IgD-negative memory B cell (primary cell): ENCODE data around the gene EREG. TPM values are rescaled to one million over a fixed set of nuclear protein-coding genes. Genes with fewer than 3 reads are reported as not detected.
"Not testable (repeated sequence)": the region's sequence is repeated elsewhere in the genome, so short reads cannot be mapped to it uniquely, and the experiment has no call there.

Experiments
- H3K27ac Mint-ChIP-seq, 3 donors: one replicate each; pipeline ENCODE4 v1.8.0; 2020 to 2022; ENCODE audit warnings: mild to moderate bottlenecking in 3 of 3, mixed read lengths in 3 of 3, moderate library complexity in 1 of 3
- H3K27me3 Mint-ChIP-seq: one replicate; pipeline ENCODE4 v1.8.0; 2021; ENCODE audit warnings: mixed read lengths
- H3K36me3 Mint-ChIP-seq: one replicate; pipeline ENCODE4 v1.8.0; 2020; ENCODE audit warnings: mild to moderate bottlenecking, mixed read lengths
- H3K4me1 Mint-ChIP-seq, 3 donors: one replicate each; pipeline ENCODE4 v1.8.0; 2020 to 2022; ENCODE audit warnings: mixed read lengths in 3 of 3, mild to moderate bottlenecking in 1 of 3
- H3K4me3 Mint-ChIP-seq, 4 donors: one replicate each; pipeline ENCODE4 v1.8.0; 2020 to 2022; ENCODE audit warnings: mild to moderate bottlenecking in 4 of 4, mixed read lengths in 4 of 4, moderate library complexity in 3 of 4
- H3K9me3 Mint-ChIP-seq, 3 donors: one replicate each; pipeline ENCODE4 v1.8.0; 2020 to 2021; ENCODE audit warnings: mixed read lengths in 3 of 3, mild to moderate bottlenecking in 1 of 3
- polyA plus RNA-seq: library from polyadenylated mRNA; unstranded; fragments of 300-500 nt; fragmentation: Illumina TruSeq; gene quantifications from one replicate; pipeline ENCODE4 v1.2.3, GENCODE V29; 2021

EREG gene
- polyA plus RNA-seq, 1 donor from 2014 or later, result not detected

DNA sequence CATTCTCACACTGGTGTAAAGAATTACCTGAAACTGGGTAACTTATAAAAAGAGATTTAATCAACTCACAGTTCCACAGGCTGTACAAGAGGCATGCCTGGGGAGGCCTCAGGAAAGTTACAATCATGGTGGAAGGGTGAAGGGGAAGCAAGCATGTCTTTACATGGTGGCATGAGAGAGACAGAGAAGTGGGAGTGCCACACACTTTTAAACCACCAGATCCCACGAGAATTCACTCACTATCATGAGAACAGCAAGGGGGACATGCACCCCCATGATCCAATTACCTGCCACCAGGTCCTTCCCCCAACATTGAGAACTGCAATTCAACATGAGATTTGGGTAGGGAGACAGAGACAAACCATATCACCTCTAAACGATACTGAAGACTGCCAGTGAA, 33.7 kb upstream of the EREG start:
- H3K9me3 Mint-ChIP-seq, result peaks cover 0 to 4% (median 0%) of the 10 kb centered on the region in 3 donors
- no peak overlapping the region for H3K27ac Mint-ChIP-seq
- H3K4me1 Mint-ChIP-seq, result peaks cover 0 to 6% (median 6%) of the 10 kb centered on the region in 3 donors
- H3K4me3 Mint-ChIP-seq, result no peak overlapping the region
- peaks cover 2% of the 10 kb centered on the region for H3K36me3 Mint-ChIP-seq
- peaks cover 11% of the 10 kb centered on the region for H3K27me3 Mint-ChIP-seq

DNA sequence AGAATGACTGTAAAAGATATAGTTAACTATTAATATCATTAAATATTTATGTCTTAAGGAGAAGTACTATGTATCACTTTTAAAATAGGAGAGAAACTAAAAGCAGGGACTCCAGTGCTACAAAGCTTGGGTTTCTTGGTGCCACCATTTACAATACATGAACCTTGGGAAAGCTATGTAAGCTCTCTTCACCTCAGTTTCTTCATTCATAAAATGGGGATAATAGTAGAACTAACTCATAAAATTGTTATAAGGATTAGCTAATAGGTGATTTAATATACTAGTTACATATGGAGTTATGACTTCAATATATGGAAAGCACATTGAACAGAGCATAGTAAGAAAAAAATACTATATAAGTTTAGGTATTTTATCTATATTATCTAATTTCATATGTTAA, 33.0 kb upstream of the EREG start:
- H3K4me3 Mint-ChIP-seq, result no peak overlapping the region
- peaks cover 11% of the 10 kb centered on the region for H3K27me3 Mint-ChIP-seq
- H3K4me1 Mint-ChIP-seq, result peaks cover 0 to 6% (median 6%) of the 10 kb centered on the region in 3 donors
- peaks cover 2% of the 10 kb centered on the region for H3K36me3 Mint-ChIP-seq
- no peak overlapping the region for H3K27ac Mint-ChIP-seq
- H3K9me3 Mint-ChIP-seq, result peaks cover 0 to 4% (median 0%) of the 10 kb centered on the region in 3 donors

DNA sequence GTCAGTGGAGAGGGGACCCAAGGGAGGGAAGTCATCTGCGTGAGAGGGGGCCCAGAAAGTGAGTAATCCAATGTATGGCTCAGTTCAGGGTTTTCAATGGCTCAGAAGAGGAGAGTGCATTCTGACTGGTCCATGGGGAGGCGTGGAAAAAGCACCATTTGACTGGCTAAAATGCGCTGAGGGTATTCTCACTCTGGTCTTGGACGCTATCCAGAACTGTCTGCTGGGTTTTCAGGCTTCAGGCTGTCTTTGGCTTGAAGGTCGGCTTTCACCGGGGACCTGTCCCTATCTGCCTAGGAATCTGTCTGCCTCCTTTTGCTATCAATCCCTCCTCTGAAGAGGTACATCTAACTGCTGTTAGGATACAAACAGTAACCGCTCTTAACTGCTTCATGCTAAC, 30.3 kb upstream of the EREG start:
- Mint-ChIP-seq H3K4me3 (no peak overlapping the region), H3K36me3 (peaks cover 2% of the 10 kb centered on the region), H3K4me1 (peaks cover 0 to 6% (median 6%) of the 10 kb centered on the region in 3 donors), H3K27ac (peak overlapping the region in 1 of 3 donors; percentile 68), H3K9me3 (no peaks in the 10 kb centered on the region), H3K27me3 (peaks cover 3% of the 10 kb centered on the region)

DNA sequence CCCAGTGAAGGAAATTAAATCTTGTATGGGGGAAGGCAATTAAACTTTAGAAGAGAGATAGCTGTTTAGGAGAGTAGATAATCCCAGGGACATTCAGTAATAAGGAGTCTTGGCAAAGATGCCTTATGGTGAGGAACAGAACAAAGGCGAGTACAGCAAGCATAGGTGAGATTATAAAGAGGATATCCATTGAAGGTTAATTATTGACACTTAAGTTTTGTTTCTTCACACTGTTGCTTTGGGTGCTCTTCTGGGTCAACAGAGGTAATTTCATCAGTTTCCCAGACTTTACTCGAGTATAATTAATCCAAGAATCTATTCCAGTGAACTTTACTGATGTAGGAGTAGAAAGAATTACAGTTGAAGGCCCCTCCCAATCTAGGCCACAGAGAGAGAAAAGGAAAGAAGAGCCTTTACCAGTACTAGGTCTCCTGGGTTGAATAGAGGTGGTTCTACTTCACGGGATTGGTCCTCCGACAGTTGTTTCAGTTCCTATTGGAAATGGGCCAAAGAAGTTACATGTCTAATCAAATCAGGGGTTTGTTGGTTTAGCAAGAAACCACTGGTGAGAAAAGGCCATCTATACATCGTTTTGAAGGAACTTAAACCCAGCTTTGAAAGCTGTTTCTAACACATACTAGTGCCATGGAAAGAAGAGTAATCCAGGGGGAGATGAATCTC, 29.5 kb upstream of the EREG start:
- Mint-ChIP-seq H3K9me3 (peaks cover 3 to 5% (median 4%) of the 10 kb centered on the region in 3 donors), H3K27me3 (peaks cover 1% of the 10 kb centered on the region), H3K4me1 (peaks cover 0 to 6% (median 6%) of the 10 kb centered on the region in 3 donors), H3K36me3 (peaks cover 2% of the 10 kb centered on the region), H3K4me3 (no peak overlapping the region), H3K27ac (no peak overlapping the region)

DNA sequence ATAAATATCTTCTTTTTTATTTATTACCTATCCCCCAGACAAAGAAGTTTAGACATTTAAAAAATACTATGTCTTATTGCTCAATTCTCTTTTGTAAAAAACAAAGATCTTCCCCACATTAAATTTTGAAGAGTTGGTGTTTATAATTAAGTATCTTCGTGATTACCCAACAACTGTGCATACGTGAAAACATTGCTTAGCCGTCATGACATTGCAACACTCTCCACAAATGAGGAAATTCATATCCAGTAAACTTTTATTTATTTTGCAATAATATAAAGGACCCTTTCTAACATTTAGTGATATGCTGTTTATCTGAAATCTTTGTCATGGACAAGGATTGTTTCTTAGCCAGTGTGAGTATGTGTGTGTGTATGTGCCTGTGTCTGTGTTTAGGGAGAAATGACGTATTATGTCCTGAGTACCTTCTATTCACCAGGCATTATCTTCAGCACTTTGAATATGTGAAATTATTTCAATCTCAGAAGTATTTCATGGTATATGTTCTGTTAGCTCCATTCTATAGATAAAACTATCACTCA, 26.1 kb upstream of the EREG start:
- H3K4me1 Mint-ChIP-seq, result peaks cover 0 to 6% (median 6%) of the 10 kb centered on the region in 3 donors
- no peak overlapping the region for H3K4me3 Mint-ChIP-seq
- no peak overlapping the region for H3K27ac Mint-ChIP-seq
- H3K9me3 Mint-ChIP-seq, result peaks cover 4 to 21% (median 11%) of the 10 kb centered on the region in 3 donors
- peaks cover 2% of the 10 kb centered on the region for H3K36me3 Mint-ChIP-seq
- H3K27me3 Mint-ChIP-seq, result peaks cover 6% of the 10 kb centered on the region

DNA sequence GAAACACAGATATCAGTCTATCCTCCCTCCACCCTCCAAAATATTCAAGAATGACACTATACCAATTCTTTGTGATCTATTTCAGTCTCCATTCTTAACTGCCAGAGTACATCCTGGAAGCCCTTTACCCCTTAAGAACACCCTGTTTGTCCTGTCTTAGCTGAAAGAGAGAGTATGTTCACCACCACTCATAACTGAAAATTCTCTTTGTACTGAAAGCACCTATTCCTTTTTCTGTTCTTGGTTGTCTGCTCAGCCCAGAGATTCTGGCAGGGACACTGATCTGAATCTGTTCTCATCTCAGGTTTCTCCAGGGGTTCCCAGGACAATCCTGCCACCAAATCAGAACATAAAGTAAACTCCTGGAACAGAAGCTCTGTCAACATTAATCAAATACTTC, 25.4 kb upstream of the EREG start:
- H3K9me3 Mint-ChIP-seq, result peaks cover 4 to 22% (median 13%) of the 10 kb centered on the region in 3 donors
- no peak overlapping the region for H3K27ac Mint-ChIP-seq
- H3K27me3 Mint-ChIP-seq, result peaks cover 6% of the 10 kb centered on the region
- no peaks in the 10 kb centered on the region for H3K36me3 Mint-ChIP-seq
- peaks cover 0 to 6% (median 6%) of the 10 kb centered on the region in 3 donors for H3K4me1 Mint-ChIP-seq
- H3K4me3 Mint-ChIP-seq, result no peak overlapping the region

DNA sequence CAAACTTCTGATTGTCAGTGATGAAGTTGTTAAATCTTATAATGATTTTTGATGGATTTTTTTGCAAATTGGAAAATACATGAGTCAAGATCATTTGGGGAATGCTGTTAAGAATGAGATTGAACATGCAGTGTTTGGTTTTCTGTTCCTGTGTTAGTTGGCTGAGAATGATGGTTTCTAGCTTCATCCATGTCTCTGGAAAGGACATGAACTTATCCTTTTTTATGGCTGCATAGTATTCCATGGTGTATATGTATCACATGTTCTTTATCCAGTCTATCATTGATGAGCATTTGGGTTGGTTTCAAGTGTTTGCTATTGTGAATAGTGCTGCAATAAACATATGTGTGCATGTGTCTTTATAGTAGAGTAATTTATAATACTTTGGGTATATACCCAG, 24.5 kb upstream of the EREG start:
- H3K27ac Mint-ChIP-seq, H3K27me3 Mint-ChIP-seq, H3K4me1 Mint-ChIP-seq, H3K36me3 Mint-ChIP-seq, H3K4me3 Mint-ChIP-seq: not testable (repeated sequence)
- peaks cover 4 to 28% (median 20%) of the 10 kb centered on the region in 3 donors for H3K9me3 Mint-ChIP-seq

DNA sequence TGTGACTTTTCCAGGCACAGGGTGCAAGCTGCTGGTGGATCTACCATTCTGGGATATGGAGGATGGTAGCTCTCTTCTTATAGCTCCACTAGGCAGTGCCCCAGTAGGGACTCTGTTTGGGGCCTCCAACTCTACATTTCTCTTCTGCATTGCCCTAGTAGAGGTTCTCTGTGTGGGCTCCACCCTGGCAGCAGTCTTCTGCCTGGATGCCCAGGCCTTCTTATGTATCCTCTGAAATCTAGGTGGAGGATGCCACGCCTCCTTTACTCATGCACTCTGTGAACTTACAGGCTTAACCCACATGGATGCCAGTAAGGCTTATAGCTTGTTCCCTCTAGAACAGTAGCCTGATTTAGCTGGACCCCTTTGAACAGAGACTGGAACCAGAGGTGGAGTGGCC, 20.9 kb upstream of the EREG start:
- H3K4me1 Mint-ChIP-seq, result no peaks in the 10 kb centered on the region
- peaks cover 4 to 29% (median 21%) of the 10 kb centered on the region in 3 donors for H3K9me3 Mint-ChIP-seq
- no peak overlapping the region for H3K27ac Mint-ChIP-seq
- H3K4me3 Mint-ChIP-seq, result no peak overlapping the region
- H3K27me3 Mint-ChIP-seq, result peaks cover 10% of the 10 kb centered on the region
- H3K36me3 Mint-ChIP-seq, result no peaks in the 10 kb centered on the region

DNA sequence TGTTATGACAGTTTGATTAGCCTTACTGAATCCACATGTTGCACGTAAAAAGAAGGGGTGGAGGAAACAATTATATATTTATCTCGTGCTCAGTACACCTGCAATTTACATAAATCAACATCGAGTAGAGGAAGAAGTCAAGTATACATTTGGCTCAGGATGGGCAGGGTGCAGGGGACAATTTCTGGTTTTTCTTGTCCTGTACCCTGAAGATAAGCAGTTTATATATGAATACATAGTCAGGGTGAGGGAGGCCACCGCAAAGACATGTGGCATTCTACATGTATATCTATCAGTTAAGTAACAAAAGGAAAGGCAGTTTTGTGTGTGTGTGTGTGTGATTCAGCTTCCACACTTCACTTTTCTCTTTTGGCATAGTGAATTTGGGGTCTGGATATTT, 11.1 kb upstream of the EREG start:
- H3K9me3 Mint-ChIP-seq, result no peaks in the 10 kb centered on the region
- no peaks in the 10 kb centered on the region for H3K36me3 Mint-ChIP-seq
- no peaks in the 10 kb centered on the region for H3K4me1 Mint-ChIP-seq
- no peak overlapping the region for H3K27ac Mint-ChIP-seq
- H3K27me3 Mint-ChIP-seq, result peaks cover 7% of the 10 kb centered on the region
- no peak overlapping the region for H3K4me3 Mint-ChIP-seq

DNA sequence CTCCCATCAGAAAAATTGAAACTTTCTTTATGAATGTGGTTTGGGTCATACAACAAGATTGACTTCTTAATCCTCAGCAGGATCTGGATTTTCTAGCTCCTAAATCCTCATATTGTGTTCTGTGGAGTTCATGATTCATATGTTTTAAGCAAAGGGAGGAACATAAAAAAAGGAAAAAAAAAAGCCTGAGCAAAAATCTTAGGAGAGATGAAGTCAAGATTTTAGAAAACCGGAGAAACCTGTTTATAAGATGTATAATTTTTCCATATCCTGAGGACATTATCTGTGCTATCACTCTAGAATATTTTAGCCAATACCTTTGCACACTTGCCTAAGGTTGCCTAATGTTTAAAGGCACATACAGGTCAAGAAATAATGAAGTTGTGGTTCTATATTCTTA, 7.0 kb upstream of the EREG start:
- no peaks in the 10 kb centered on the region for H3K9me3 Mint-ChIP-seq
- H3K4me3 Mint-ChIP-seq, result no peak overlapping the region
- H3K27me3 Mint-ChIP-seq, result peaks cover 13% of the 10 kb centered on the region
- H3K36me3 Mint-ChIP-seq, result no peaks in the 10 kb centered on the region
- H3K27ac Mint-ChIP-seq, result no peak overlapping the region
- no peaks in the 10 kb centered on the region for H3K4me1 Mint-ChIP-seq

DNA sequence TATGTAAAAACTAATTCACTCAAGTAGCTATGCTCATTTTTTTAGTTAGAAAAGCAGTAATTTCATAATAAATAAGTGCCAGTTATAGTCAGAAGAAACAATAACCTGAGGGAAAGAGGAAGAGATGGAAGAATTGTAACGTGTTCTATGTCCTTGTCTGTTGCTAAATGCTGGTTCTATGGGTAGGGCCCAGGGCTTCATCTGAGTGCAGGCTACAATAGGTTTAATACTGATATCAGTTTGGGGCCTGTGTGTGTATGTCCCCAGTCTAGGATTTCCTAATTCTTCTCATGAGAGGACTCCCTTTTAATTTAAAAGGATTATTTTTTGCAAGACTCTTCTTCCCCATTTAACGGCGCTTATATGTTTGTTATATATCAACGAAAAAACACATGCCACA, 3.3 kb upstream of the EREG start:
- H3K36me3 Mint-ChIP-seq, result peaks cover 3% of the 10 kb centered on the region
- no peak overlapping the region for H3K4me3 Mint-ChIP-seq
- no peaks in the 10 kb centered on the region for H3K9me3 Mint-ChIP-seq
- peaks cover 8 to 12% (median 11%) of the 10 kb centered on the region in 3 donors for H3K4me1 Mint-ChIP-seq
- no peak overlapping the region for H3K27ac Mint-ChIP-seq
- H3K27me3 Mint-ChIP-seq, result peaks cover 31% of the 10 kb centered on the region

DNA sequence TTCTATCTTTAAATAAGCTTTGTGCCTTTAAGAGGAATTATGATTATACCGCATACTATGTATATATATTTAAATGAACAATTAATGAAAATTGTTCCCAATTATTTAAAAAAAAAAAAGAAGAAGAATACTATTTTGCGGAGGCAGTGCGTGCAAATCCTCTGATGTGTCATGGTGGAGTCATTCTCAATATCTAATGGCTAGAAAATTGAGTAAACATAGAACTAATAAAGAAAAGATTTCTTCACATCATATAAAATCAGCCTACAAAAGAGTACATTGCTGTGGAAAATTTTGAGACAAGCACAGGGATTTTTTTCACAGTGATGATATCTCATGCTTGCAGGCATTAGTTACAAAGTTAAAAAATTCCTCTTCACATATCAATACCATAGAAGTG, 2.6 kb upstream of the EREG start:
- Mint-ChIP-seq H3K4me1 (peaks cover 8 to 12% (median 11%) of the 10 kb centered on the region in 3 donors), H3K27me3 (peaks cover 34% of the 10 kb centered on the region), H3K9me3 (no peaks in the 10 kb centered on the region), H3K4me3 (no peak overlapping the region), H3K27ac (no peak overlapping the region), H3K36me3 (peaks cover 3% of the 10 kb centered on the region)

DNA sequence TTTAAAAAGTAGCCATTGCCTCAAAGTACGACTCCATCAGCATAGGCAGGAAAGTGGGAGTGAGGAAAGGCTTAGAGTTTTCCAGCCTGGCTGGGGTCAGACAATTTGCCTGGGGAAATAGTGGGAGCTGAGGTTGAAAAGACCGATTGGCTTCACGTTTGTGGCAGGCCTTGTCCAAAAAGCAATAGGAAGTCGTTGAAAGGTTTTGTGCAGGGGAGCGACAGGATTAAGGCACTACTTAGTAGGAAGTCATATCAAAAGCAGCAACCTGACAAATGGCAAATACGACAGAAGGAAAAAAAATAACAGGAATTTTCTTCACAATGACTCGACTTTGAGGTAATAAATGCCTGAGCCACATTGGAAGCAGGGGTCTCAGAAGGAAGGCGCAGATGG, 691 bp upstream of the EREG start:
- H3K27me3 Mint-ChIP-seq, result peaks cover 35% of the 10 kb centered on the region

DNA sequence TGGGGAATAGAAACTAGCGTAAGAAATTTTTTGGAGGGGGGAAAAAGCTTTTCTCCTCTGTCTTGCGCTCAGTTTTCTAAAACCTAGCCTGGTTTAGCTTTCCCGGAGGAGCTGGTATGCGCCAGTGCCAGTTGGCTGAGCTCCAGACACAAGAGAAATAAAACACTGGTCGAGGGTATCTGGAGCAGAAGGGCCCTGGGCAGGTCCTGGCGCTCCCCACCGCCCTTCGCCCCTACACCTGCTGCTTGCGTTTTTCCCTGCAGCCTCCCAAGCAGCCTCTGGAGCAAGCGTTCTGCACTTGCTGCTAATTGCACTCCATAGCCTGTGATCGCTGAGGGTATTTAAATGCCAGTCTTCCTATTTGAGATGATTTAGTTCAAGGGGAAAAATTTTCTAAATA, 816 bp downstream of the EREG start:
- H3K9me3 Mint-ChIP-seq, result no peaks in the 10 kb centered on the region
- peaks cover 8 to 12% (median 11%) of the 10 kb centered on the region in 3 donors for H3K4me1 Mint-ChIP-seq
- H3K27ac Mint-ChIP-seq, result no peak overlapping the region
- H3K36me3 Mint-ChIP-seq, result peaks cover 3% of the 10 kb centered on the region
- H3K27me3 Mint-ChIP-seq, result peaks cover 35% of the 10 kb centered on the region
- no peak overlapping the region for H3K4me3 Mint-ChIP-seq

More for the DNA sequence above, 691 bp upstream of the EREG start:
- H3K4me1 Mint-ChIP-seq, result peaks cover 8 to 12% (median 11%) of the 10 kb centered on the region in 3 donors
- H3K9me3 Mint-ChIP-seq, result no peaks in the 10 kb centered on the region
- peaks cover 3% of the 10 kb centered on the region for H3K36me3 Mint-ChIP-seq
- H3K4me3 Mint-ChIP-seq, result peak overlapping the region in 1 of 4 donors; percentile 28
- H3K27ac Mint-ChIP-seq, result no peak overlapping the region

DNA sequence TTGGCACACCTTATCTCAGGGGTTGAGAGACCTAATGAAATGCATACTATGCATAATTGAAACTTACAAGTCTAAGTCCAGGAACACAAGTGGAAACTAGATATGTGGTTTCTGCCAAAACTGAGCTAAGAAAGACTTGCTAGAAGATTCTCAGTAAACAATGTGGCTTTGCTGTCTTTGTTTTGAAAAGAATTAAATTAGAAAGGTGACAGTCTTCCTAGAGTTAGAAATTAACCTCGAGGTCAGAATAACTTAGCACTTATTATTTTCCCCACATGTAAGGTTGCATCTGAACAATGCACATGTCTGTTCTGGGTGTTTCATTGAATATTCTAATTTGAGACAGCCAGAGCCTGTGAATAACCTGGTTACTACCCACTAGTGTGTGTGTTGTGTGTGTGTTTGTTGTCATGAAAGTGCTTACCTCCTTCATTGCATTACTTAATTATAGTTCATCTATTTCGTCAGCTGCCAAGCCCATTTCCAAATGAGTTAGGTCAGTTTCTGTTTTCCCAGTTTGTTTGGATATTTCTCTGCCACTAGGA, 1.5 kb downstream of the EREG start:
- H3K27me3 Mint-ChIP-seq, result peaks cover 35% of the 10 kb centered on the region

More for the DNA sequence above, 1.5 kb downstream of the EREG start:
- Mint-ChIP-seq H3K9me3 (no peaks in the 10 kb centered on the region), H3K4me1 (peaks cover 8 to 12% (median 11%) of the 10 kb centered on the region in 3 donors), H3K36me3 (peaks cover 3% of the 10 kb centered on the region), H3K27ac (no peak overlapping the region), H3K4me3 (no peak overlapping the region)
